Measurements from ENCODE around the gene MORC3.

MORC3 gene

DNA sequence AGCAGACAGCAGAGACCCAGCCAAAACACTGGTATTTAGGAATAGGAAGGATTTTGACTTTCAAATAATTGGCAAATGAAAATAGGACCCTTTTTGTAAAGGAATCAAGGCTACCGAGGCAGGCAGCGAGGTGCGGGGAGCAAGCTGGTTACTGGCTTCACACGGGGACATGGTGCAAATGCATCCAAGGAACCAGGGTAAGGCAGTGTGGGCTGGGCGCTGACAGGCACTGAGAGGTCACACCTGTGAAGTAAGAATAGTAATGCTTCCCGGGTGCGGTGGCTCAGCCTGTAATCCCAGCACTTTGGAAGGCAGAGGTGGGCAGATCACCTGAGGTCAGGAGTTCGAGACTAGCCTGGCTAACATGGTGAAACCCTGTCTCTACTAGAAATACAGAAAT lies 80.7 kb downstream of the MORC3 start:
- TF ChIP-seq, protein P1, sequence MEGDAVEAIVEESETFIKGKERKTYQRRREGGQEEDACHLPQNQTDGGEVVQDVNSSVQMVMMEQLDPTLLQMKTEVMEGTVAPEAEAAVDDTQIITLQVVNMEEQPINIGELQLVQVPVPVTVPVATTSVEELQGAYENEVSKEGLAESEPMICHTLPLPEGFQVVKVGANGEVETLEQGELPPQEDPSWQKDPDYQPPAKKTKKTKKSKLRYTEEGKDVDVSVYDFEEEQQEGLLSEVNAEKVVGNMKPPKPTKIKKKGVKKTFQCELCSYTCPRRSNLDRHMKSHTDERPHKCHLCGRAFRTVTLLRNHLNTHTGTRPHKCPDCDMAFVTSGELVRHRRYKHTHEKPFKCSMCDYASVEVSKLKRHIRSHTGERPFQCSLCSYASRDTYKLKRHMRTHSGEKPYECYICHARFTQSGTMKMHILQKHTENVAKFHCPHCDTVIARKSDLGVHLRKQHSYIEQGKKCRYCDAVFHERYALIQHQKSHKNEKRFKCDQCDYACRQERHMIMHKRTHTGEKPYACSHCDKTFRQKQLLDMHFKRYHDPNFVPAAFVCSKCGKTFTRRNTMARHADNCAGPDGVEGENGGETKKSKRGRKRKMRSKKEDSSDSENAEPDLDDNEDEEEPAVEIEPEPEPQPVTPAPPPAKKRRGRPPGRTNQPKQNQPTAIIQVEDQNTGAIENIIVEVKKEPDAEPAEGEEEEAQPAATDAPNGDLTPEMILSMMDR (IDR thresholded peaks at IDR 0.05; ENCODE audit: low read length, missing control alignments) = no peak
- no peak for DNase-seq (ENCODE audit: low read depth)
- no peak overlapping the region for H3K4me3 ChIP-seq (replicated peaks; ENCODE audit: low read depth, low read length)

GRCh38 chr21:36402339-36402738 lies 82.3 kb downstream of the MORC3 start:
- no peak for DNase-seq (ENCODE audit: low read depth)
- H3K4me3 ChIP-seq (replicated peaks; ENCODE audit: low read depth, low read length) = no peak overlapping the region
- TF ChIP-seq, protein P1 (IDR thresholded peaks at IDR 0.05; ENCODE audit: low read length, missing control alignments) = no peak

DNA sequence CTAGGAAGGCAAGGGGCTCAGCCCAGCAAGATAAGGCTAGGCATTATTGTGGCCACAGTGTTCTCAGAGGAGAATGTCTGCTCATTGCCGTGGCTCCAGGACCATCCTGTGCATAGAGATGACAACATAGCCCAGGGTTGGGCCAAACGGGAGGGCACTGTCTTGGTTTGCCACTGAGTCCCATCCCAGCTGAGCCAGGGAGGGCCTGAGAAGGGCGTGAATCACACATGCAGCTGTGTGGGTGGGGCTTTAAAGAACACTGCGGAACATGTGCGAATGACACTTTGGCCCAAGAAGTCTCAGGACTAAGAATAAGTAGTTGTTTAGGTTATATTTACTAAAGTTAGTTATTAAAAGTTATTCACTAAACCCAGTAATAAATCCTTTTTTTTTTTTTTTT lies 83.7 kb downstream of the MORC3 start:
- TF ChIP-seq, protein P1 (IDR thresholded peaks at IDR 0.05; ENCODE audit: low read length, missing control alignments) = no peak
- no peak for DNase-seq (ENCODE audit: low read depth)
- no peak overlapping the region for H3K4me3 ChIP-seq (replicated peaks; ENCODE audit: low read depth, low read length)

DNA sequence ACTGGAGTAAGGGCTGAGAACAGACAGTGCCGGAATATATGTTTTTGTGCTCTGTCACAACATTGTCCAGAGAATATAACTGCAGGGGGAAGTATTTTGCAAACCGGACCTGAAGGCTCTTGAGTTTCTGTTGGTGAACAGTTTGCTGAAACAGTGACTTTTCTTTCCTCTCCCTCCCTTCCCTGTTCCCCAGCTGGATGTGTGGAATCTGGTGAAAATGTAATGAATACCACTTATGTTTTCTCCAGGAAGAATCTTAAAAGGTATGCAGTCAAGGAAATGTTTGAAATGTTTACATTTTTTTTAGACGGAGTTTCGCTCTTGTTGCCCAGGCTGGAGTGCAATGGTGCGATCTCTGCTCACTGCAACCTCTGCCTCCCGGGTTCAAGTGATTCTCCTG lies 88.6 kb downstream of the MORC3 start:
- TF ChIP-seq, protein P1 (IDR thresholded peaks at IDR 0.05; ENCODE audit: low read length, missing control alignments) = no peak
- H3K4me3 ChIP-seq (replicated peaks; ENCODE audit: low read depth, low read length) = no peak overlapping the region
- DNase-seq (ENCODE audit: low read depth) = no peak

- DNase-seq (ENCODE audit: low read depth) = no peak
- TF ChIP-seq, protein P1 (IDR thresholded peaks at IDR 0.05; ENCODE audit: low read length, missing control alignments) = no peak
- H3K4me3 ChIP-seq (replicated peaks; ENCODE audit: low read depth, low read length) = no peak overlapping the region
Measured at GRCh38 chr21:36411301-36411700, 91.3 kb downstream of the MORC3 start.

- no peak overlapping the region for H3K4me3 ChIP-seq (replicated peaks; ENCODE audit: low read depth, low read length)
- TF ChIP-seq, protein P1 (IDR thresholded peaks at IDR 0.05; ENCODE audit: low read length, missing control alignments) = no peak
Measured at GRCh38 chr21:36412916-36413315, 92.9 kb downstream of the MORC3 start.

DNA sequence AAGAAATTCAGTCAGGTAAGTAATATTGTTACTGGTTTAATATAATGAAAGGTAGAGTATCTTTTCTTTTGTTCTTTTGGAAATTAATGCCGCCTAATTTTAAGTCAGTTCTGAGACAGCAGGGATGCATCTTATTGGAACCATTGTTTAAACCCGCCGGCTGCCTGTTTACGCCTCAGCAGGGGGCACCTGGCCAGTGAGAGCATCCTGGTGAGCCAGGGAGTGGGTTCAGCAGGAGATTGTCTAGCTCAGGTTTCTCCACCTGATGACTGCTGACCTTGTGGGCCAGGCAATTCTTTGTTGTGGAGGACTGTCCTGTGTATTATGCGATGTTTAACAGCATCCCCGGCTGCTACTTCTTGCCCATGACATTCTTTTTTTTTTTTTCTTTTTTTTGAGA lies 95.4 kb downstream of the MORC3 start:
- H3K4me3 ChIP-seq (replicated peaks; ENCODE audit: low read depth, low read length) = no peak overlapping the region
- no peak for DNase-seq (ENCODE audit: low read depth)
- TF ChIP-seq, protein P1 (IDR thresholded peaks at IDR 0.05; ENCODE audit: low read length, missing control alignments) = no peak

More at GRCh38 chr21:36412916-36413315, 92.9 kb downstream of the MORC3 start:
- DNase-seq (ENCODE audit: low read depth) = no peak

All from fibroblast of pulmonary artery (primary cell).